ENCODE measurements around the gene CHD5.

CHD5 gene

GRCh38 chr1:6130036-6130435 is 50.1 kb downstream of the CHD5 start:
- FAIRE-seq = no peak

GRCh38 chr1:6129313-6129712 is 50.8 kb downstream of the CHD5 start:
- FAIRE-seq = no peak

- no peak for FAIRE-seq
Measured at GRCh38 chr1:6128276-6129081, 51.6 kb downstream of the CHD5 start.

GRCh38 chr1:6127587-6128163 is 52.4 kb downstream of the CHD5 start:
- no peak for FAIRE-seq

DNA sequence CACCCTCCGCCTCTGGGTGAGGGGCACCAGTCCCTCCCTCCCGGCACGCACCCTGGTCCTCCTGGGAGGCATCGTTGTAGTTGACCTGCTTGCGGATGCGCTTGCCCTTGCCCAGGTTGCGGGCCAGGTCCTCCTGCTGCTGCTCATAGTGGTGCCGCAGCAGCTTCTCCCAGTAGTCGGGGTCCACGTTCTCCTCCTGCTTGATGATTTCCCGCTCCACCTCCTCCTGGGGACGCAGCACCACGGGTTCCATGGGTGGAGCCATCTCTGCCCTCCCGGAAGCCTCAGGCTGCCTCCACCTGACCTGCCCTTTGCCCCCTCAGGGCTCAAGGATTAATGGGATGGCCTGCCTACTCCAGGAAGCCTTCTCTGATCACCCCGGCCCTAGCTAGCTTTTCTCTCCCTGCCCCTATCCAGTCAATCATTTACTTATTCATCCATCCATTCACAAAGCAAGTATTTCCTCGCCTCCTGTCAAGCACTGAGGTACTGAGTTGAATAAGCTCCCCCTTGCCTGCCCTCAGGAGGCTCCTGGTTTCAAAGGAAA is 53.5 kb downstream of the CHD5 start:
- FAIRE-seq = no peak

DNA sequence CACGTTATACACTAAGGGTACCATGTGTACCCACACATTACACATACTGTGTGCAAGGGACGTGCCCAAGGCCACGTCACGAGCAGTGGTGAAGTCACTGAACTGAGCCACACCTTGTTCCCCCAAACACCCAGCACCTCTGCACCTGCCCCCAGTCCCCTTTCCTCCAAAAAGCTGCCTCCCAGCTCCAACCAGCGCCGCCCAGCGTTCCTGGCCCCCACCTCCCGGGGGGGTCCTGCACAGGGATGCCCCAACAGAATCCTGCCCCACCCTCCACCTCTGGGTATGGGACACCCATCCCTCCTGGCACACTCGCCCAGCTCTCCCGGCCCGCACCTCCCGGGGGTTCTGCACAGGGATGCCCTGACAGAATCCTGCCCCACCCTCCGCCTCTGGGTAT is 54.1 kb downstream of the CHD5 start:
- FAIRE-seq = no peak

GRCh38 chr1:6125366-6125765 is 54.8 kb downstream of the CHD5 start:
- no peak for FAIRE-seq

DNA sequence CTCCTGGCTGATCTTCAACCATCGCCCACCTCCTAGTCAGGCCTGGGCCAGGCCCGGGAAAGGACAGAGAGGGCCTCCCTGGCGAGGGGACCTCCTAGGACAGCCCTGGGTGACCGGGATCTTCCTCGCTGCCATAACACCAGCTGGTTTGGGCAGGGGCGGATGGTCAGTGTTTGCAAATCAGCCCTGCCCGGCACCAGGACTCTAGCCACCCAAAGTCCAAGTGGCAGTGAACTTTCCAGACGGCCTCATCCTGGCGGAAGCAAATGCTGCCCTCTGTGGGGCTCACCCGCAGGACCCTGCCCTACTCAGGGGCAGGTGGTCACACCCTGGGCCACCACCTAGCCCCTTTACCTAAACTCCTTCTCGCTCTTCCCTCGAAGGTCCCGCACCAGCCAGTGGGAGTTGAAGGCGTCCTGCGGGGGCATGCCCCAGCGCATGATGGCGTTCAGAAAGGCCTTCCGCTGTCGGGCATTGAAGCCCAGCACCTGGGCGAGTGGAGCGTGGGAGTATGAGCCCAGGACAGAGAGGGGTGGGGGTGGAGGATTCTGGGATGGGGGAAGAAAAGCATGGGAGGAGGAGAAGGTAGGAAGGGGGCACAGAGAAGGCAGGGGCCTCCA is 55.3 kb downstream of the CHD5 start:
- FAIRE-seq = no peak

- no peak for FAIRE-seq
Measured at GRCh38 chr1:6124341-6124740, 55.8 kb downstream of the CHD5 start.

GRCh38 chr1:6123816-6124215 is 56.3 kb downstream of the CHD5 start:
- FAIRE-seq = no peak

DNA sequence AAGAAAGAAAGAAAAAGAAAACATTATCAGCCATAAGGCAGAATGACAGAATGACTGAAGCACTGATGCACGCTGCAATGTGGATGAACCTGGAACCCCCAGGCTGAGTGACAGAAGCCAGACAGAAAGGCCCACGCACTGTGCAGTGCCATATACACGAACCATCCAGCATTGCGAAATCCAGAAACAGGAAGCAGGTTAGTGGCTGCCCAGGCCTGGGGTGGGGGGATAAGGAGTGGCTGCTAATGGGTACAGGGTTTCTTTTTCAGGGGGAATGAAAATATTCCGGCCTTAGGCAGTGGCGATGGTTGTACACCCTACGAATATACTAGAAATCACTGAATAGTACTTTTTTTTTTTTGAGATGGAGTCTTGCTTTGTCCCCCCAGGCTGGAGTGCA is 57.0 kb downstream of the CHD5 start:
- no peak for FAIRE-seq

DNA sequence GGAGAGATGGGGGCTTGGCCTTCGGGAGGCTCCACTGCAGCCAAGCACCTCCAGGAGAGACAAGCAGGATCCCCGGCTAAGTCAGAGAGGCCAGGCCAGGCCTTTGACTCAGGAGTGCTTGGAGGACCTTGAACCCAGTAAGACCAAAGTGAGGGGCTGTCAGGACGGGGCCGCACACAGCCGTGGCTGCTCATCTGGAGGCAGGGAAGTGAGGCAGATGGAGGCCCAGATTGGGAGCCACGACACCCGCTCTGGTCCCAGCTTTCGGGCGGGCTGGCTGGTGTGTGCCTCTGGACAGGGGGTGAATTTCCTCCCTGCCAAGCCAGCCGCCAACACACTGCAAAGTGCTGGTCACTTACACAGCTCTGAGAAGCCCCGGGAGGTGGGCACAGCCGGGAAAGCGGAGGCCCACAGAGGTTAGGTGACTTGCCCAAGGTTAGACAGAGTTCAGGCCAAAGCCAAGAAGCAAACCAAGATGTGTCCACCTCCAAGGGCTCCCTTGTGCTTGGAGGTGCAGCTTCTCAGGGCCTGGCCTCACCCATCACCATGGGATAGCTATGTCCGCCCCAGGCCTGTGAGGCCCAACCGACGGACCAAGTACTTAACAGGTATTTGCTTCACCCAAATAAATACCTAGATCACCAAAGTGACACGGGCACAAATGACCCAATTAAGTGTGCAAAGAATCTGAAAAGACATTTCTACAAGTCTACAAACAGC is 58.3 kb downstream of the CHD5 start:
- no peak for FAIRE-seq

DNA sequence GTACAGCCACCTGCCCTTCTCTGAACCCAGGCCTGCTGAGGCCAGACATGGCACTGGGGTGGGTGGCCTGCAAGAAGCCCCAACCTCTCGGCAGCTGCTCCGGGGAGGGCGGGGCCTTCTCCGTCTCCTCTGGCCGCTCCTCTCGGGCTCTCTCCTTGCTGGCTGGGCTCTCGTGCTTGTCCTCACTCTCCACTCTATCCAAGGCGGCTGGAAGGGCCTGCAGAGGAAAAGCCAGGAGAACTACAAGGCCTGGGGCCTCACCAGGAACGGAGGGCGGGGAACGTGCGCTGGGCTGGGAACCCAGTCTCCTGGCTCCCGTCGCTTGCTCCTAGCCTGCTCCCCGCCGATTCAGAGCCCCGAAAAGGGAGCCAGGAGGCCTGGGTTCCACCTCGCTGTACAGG is 59.1 kb downstream of the CHD5 start:
- no peak for FAIRE-seq

- FAIRE-seq = no peak
Measured at GRCh38 chr1:6118415-6118814, 61.7 kb downstream of the CHD5 start.

- no peak for FAIRE-seq
Measured at GRCh38 chr1:6117624-6118023, 62.5 kb downstream of the CHD5 start.

GRCh38 chr1:6117064-6117463 is 63.1 kb downstream of the CHD5 start:
- FAIRE-seq = no peak

- FAIRE-seq = no peak
Measured at GRCh38 chr1:6116137-6116536, 64.0 kb downstream of the CHD5 start.

DNA sequence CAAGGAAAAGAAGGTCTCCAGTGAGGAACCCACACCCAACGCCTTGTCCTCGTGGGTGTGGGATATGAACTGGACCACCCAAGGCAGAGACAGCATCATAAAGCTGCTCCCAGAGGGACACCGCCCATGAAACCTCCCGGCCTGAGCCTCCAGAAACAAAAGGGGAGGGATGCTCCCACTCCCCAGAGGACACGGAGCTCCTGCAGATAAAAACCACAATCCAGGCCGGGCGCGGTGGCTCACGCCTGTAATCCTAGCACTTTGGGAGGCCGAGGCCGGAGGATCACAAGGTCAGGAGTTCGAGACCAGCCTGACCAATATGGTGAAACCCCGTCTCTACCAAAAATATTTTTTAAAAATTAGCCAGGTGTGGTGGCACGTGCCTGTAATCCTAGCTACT is 66.4 kb downstream of the CHD5 start:
- FAIRE-seq = no peak

- no peak for FAIRE-seq
Measured at GRCh38 chr1:6113116-6113515, 67.0 kb downstream of the CHD5 start.

DNA sequence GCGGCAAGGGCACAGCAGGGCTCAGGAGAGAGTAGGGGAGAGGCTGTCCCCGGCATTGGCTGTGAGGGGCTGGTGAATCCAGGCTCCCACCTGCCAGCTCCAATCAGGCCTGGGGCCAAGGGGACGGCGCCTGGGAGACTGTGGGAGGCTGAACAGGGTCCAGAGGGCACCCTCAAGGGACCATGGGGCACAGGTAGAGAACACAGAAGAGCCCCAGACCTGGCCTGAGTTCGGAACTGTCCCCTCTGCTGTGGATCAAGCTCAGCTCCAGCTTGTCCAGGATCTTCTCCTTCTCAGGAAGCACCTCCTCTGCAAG is 67.5 kb downstream of the CHD5 start:
- no peak for FAIRE-seq

DNA sequence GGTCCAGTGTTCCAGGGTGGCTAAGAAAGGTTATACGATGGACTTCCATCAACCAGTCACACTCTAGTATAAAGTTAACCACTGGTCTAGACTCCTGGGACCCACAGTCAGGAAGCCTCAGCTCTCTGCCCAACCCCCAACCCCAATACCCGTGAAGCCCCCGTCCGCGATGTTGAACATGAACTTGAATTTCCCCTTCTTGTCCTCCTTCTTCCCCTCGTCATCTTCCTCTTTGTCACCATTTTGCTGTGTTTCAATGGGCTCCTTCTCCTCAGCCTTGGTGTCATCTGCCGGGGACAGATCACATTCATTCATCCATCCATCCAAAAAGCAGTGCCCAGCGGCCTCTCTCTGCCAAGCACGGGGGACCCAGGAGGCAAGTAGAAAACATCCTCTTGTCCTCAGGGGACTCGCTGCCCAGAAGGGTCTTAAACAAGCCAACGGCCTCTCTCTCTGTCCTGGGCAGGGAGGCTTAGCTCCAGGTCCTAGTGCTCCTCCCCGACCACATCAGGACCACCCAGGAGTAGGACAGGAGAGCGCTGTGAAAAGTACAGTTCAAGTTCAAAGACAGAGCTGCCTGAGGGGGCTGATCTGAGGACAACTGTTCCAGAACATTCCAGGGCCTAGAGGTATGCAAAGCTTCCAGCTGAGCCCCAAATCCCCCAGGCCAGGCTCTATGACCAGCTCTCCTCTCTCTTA is 68.0 kb downstream of the CHD5 start:
- no peak for FAIRE-seq

- no peak for FAIRE-seq
Measured at GRCh38 chr1:6111571-6111970, 68.5 kb downstream of the CHD5 start.

GRCh38 chr1:6110326-6110725 is 69.8 kb downstream of the CHD5 start:
- FAIRE-seq = no peak

Measured in endometrium (tissue), 2 donors.